Panc1 (cell line): Measurements from ENCODE around the gene TBC1D8B. TPM values are rescaled to one million over a fixed set of nuclear protein-coding genes. Genes with fewer than 3 reads are reported as not detected.
A peak's percentile ranks its signal among the peaks of the same experiment; 100 is the strongest.

Experiments used
- ATAC-seq: fragments of 200-7000 bp; cut with Tn5 transposase; 2 replicates; pipeline ENCODE4 v1.9.1; 2020; ENCODE audit warnings: mild to moderate bottlenecking, moderate library complexity
- BruUV-seq: library from RNA; stranded (reverse); fragments of 400-500 nt; replicated peaks from 2 replicates; lab custom pipeline; 2021; lab: Mats Ljungman, UMichigan
- CTCF ChIA-PET: fragments of 300-600 bp; sonication (Branson Sonifier 250); formaldehyde crosslinking; loops from one replicate; lab custom pipeline; 2022; ENCODE audit warnings: antibody characterized with exemption; lab: Charles Lee
- POLR2A ChIA-PET: fragments of 300-600 bp; sonication (Branson Sonifier 250); formaldehyde crosslinking; loops from one replicate; lab custom pipeline; 2022; ENCODE audit warnings: antibody characterized with exemption; lab: Charles Lee
- DNase-seq: peaks from one replicate; pipeline ENCODE4 v3.0.0-alpha.2; 2010; ENCODE audit warnings: low read depth, low spot score
- H3K27ac ChIP-seq: 2 replicates; pipeline ENCODE4 v1.5.1; 2011; ENCODE audit warnings: mild to moderate bottlenecking, low read length, inconsistent platforms
- H3K27me3 ChIP-seq: fragments of 200-500 bp; sonication (Bioruptor generic); 2 replicates; pipeline ENCODE4 v1.6.0; 2014; ENCODE audit warnings: low read length, inconsistent platforms; ENCODE audit not compliant: control insufficient read depth, insufficient read depth
- H3K36me3 ChIP-seq: fragments of 200-500 bp; sonication (Bioruptor generic); 2 replicates; pipeline ENCODE4 v1.5.1; 2014; ENCODE audit warnings: inconsistent platforms, mild to moderate bottlenecking, low read length, moderate library complexity; ENCODE audit not compliant: control insufficient read depth, insufficient read depth
- H3K4me1 ChIP-seq: 2 replicates; pipeline ENCODE4 v1.5.1; 2011; ENCODE audit warnings: inconsistent platforms, mild to moderate bottlenecking, low read length, moderate library complexity; ENCODE audit not compliant: control insufficient read depth, insufficient read depth
- H3K4me3 ChIP-seq, 2 experiments: 2 replicates each; pipeline ENCODE4 v1.5.1; 2011 to 2012; ENCODE audit warnings: low read depth in 2 of 2, low read length in 2 of 2, mild to moderate bottlenecking in 2 of 2, inconsistent platforms in 1 of 2, moderate library complexity in 1 of 2
- H3K9me3 ChIP-seq: fragments of 200-500 bp; sonication (Bioruptor generic); 2 replicates; pipeline ENCODE4 v1.5.1; 2014; ENCODE audit warnings: low read depth, mild to moderate bottlenecking, inconsistent platforms, low read length, moderate library complexity; ENCODE audit not compliant: control insufficient read depth, insufficient read depth
- CTCF ChIP-seq: fragments of 450-650 bp; IDR thresholded peaks from 2 replicates; pipeline ENCODE4 v1.5.1; 2017; ENCODE audit warnings: mild to moderate bottlenecking
- POLR2AphosphoS5 ChIP-seq: IDR thresholded peaks from 2 replicates; pipeline ENCODE4 v1.6.1; 2012; ENCODE audit warnings: mild to moderate bottlenecking, low read depth, low read length, moderate library complexity
- REST ChIP-seq, 2 experiments: IDR thresholded peaks; 2 replicates each; pipeline ENCODE4 v1.6.1; 2011 to 2012; ENCODE audit warnings: low read depth in 2 of 2, control low read depth in 1 of 2, low read length in 1 of 2, mild to moderate bottlenecking in 1 of 2, moderate library complexity in 1 of 2; ENCODE audit not compliant: insufficient read depth in 1 of 2
- SIN3A ChIP-seq: IDR thresholded peaks from 2 replicates; pipeline ENCODE4 v1.6.1; 2012; ENCODE audit warnings: low read depth, mild to moderate bottlenecking, low read length, moderate library complexity, borderline replicate concordance; ENCODE audit not compliant: insufficient read depth
- TCF7L2 ChIP-seq: IDR thresholded peaks from 2 replicates; pipeline ENCODE4 v1.6.1; 2011; ENCODE audit warnings: mild to moderate bottlenecking, low read depth, low read length, inconsistent platforms
- in situ Hi-C: cut with HindIII; loops from 2 replicates; pipeline ENCODE4 v1.10.0; 2016; ENCODE audit warnings: low sequenced_read_pairs, low pct_unique_long_range_greater_than_20kb
- intact Hi-C: fragments of 100-400 bp; cut with micrococcal nuclease; formaldehyde crosslinking; loops from one replicate; pipeline ENCODE4 v1.10.0; 2022; ENCODE audit not compliant: unreplicated experiment
- total RNA-seq: library from RNA; stranded (reverse); gene quantifications from one replicate; pipeline ENCODE4 v1.2.1, GENCODE V29; 2021; ENCODE audit not compliant: unreplicated experiment

TBC1D8B gene
- total RNA-seq, 1 experiment from 2014 or later = 8.9 TPM

GRCh38 chrX:106894392-106894909 lies 92.0 kb downstream of the TBC1D8B start:
- peaks cover 19% of the 10 kb centered on the region for H3K4me1 ChIP-seq
- peak; percentile 93 for ATAC-seq
- POLR2A ChIA-PET = no interaction called here

GRCh38 chrX:106894978-106895452 lies 92.5 kb downstream of the TBC1D8B start:
- H3K4me3 ChIP-seq = peak overlapping the region in 1 of 2 experiments; percentile 38; a peak in 2 of 4 replicates
- peak overlapping the region; percentile 55; the same call in 1 of the 2 replicates for H3K27ac ChIP-seq
- no TSS peak for BruUV-seq

More at GRCh38 chrX:106894392-106894909, 92.0 kb downstream of the TBC1D8B start:
- TF ChIP-seq CTCF = peak; percentile 92
- TF ChIP-seq REST (IDR thresholded peaks at IDR 0.05; ENCODE audit: insufficient read depth in 1 of 2, low read depth in 2 of 2, low read length in 1 of 2) = no peak
- TF ChIP-seq POLR2AphosphoS5 = no peak
- TF ChIP-seq SIN3A = no peak
- TF ChIP-seq TCF7L2 = no peak
- in situ Hi-C loops (no loop called here), intact Hi-C loops (loop anchor here (1.0 to 2.0 kb wide), 2 partner anchors 59 to 66 kb away; no protein-coding TSS in a partner anchor)
- DNase-seq = peak; percentile 62
- CTCF ChIA-PET = interaction anchor here (1.1 to 1.5 kb wide), 2 partner anchors 66 to 101 kb away, joined by 3 to 13 read pairs; no protein-coding TSS in a partner anchor
- no TSS peak for BruUV-seq
- peak overlapping the region in 1 of 2 experiments; percentile 38; a peak in 2 of 4 replicates for H3K4me3 ChIP-seq
- no peaks in the 10 kb centered on the region for H3K27me3 ChIP-seq
- no peaks in the 10 kb centered on the region for H3K36me3 ChIP-seq
- H3K9me3 ChIP-seq = no peaks in the 10 kb centered on the region
- peak overlapping the region; percentile 55; the same call in 1 of the 2 replicates for H3K27ac ChIP-seq

GRCh38 chrX:106897259-106897658 lies 94.8 kb downstream of the TBC1D8B start:
- ChIA-PET CTCF (interaction anchor here (0.5 to 1.9 kb wide), 3 partner anchors 23 to 93 kb away, joined by 3 to 25 read pairs (median 7); no protein-coding TSS in a partner anchor), POLR2A (no interaction called here)
- TF ChIP-seq CTCF = no peak
- no peak for TF ChIP-seq POLR2AphosphoS5
- TF ChIP-seq REST (IDR thresholded peaks at IDR 0.05; ENCODE audit: insufficient read depth in 1 of 2, low read depth in 2 of 2, low read length in 1 of 2) = no peak
- TF ChIP-seq SIN3A = no peak
- TF ChIP-seq TCF7L2 = no peak
- Histone ChIP-seq H3K27ac (no peak overlapping the region), H3K4me1 (peaks cover 19% of the 10 kb centered on the region), H3K27me3 (no peaks in the 10 kb centered on the region), H3K36me3 (no peaks in the 10 kb centered on the region), H3K9me3 (no peaks in the 10 kb centered on the region), H3K4me3 (no peak overlapping the region)
- no TSS peak for BruUV-seq
- in situ Hi-C loops = no loop called here
- ATAC-seq = no peak
- DNase-seq = no peak
- intact Hi-C loops = no loop called here

More at GRCh38 chrX:106894978-106895452, 92.5 kb downstream of the TBC1D8B start:
- in situ Hi-C loops (no loop called here), intact Hi-C loops (loop anchor here (1.0 to 2.0 kb wide), 2 partner anchors 58 to 66 kb away; no protein-coding TSS in a partner anchor)
- H3K27me3 ChIP-seq = no peaks in the 10 kb centered on the region
- DNase-seq = no peak
- ATAC-seq = peak; percentile 81
- ChIA-PET CTCF (interaction anchor here (1.1 to 1.5 kb wide), 2 partner anchors 65 to 100 kb away, joined by 3 to 13 read pairs; no protein-coding TSS in a partner anchor), POLR2A (no interaction called here)
- peaks cover 19% of the 10 kb centered on the region for H3K4me1 ChIP-seq
- TF ChIP-seq POLR2AphosphoS5 = no peak
- no peaks in the 10 kb centered on the region for H3K9me3 ChIP-seq
- no peaks in the 10 kb centered on the region for H3K36me3 ChIP-seq
